T-helper 1 cell treated with Interleukin-12 subunit alpha and Interleukin-12 subunit beta and Interleukin-4 antibody, amounts not matched to agents 30 μg/mL and 1 μg/mL, for 36 hours (primary cell): ENCODE results near the gene LRP1.

Source experiments
- H3K27ac Mint-ChIP-seq: one replicate; pipeline ENCODE4 v1.8.0; 2021; ENCODE audit warnings: mild to moderate bottlenecking, mixed read lengths
- H3K27me3 Mint-ChIP-seq: one replicate; pipeline ENCODE4 v1.8.0; 2021; ENCODE audit warnings: low read depth, mixed read lengths
- H3K36me3 Mint-ChIP-seq: one replicate; pipeline ENCODE4 v1.8.0; 2021; ENCODE audit warnings: low read depth, mixed read lengths
- H3K4me1 Mint-ChIP-seq: one replicate; pipeline ENCODE4 v1.8.0; 2021; ENCODE audit warnings: low read depth, mixed read lengths
- H3K4me3 Mint-ChIP-seq: one replicate; pipeline ENCODE4 v1.8.0; 2021; ENCODE audit warnings: mild to moderate bottlenecking, moderate library complexity, mixed read lengths
- H3K9me3 Mint-ChIP-seq: one replicate; pipeline ENCODE4 v1.8.0; 2021; ENCODE audit warnings: mixed read lengths

The LRP1 gene

GRCh38 chr12:57158665-57159064 lies 30.4 kb downstream of the LRP1 start:
- H3K4me3 Mint-ChIP-seq = no peak overlapping the region
- peaks cover 4% of the 10 kb centered on the region for H3K27me3 Mint-ChIP-seq

DNA sequence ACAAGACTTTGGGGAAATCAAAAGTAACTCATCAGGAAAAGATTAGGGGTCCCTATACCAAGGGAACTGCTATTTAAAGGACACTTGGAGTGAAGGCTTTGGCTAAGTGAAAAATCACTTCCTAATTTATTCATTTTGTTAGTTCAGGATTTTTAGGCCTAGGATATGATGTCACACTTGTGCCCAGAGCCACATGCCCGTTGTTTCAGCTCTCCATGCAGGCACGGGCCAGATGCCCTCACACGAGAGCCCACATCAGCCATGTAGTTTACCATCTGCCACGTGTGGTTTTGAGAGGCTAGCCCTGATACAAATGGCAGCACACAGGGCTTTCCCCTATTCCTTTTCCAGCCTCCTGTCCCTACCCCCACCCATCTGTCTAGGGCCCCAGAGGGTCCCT lies 31.0 kb downstream of the LRP1 start:
- Mint-ChIP-seq H3K4me1 (peaks cover 2% of the 10 kb centered on the region), H3K36me3 (no peaks in the 10 kb centered on the region), H3K27ac (no peak overlapping the region), H3K9me3 (no peaks in the 10 kb centered on the region), H3K27me3 (peaks cover 4% of the 10 kb centered on the region), H3K4me3 (no peak overlapping the region)

More at GRCh38 chr12:57158665-57159064, 30.4 kb downstream of the LRP1 start:
- Mint-ChIP-seq H3K27ac (no peak overlapping the region), H3K36me3 (no peaks in the 10 kb centered on the region), H3K4me1 (peaks cover 2% of the 10 kb centered on the region), H3K9me3 (no peaks in the 10 kb centered on the region)

DNA sequence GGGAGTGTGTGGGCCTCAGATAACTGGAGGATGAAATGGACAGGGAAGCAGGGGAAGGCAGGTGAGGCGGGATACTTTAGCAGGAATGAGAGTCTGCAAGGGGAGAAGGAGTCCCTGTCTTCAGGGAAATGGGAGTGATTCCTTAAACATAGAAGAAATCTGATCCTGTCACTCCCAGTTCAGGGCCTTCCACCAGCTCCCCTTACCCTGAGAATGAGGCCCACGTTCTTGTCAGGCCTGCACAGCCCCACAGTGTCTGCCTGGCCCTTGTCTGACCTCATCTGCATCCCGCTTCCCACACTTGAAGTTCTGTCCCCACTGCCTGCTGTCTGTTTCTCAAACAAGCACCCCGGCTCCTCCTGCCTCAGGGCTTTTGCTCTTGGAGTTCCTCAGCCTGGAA lies 31.8 kb downstream of the LRP1 start:
- Mint-ChIP-seq H3K4me1 (peaks cover 2% of the 10 kb centered on the region), H3K9me3 (no peaks in the 10 kb centered on the region), H3K36me3 (no peaks in the 10 kb centered on the region), H3K27me3 (peaks cover 4% of the 10 kb centered on the region), H3K27ac (no peak overlapping the region), H3K4me3 (no peak overlapping the region)

GRCh38 chr12:57160741-57161140 lies 32.5 kb downstream of the LRP1 start:
- Mint-ChIP-seq H3K27ac (no peak overlapping the region), H3K4me1 (peaks cover 2% of the 10 kb centered on the region), H3K27me3 (no peaks in the 10 kb centered on the region), H3K9me3 (no peaks in the 10 kb centered on the region), H3K4me3 (no peak overlapping the region), H3K36me3 (no peaks in the 10 kb centered on the region)

- H3K27me3 Mint-ChIP-seq = no peaks in the 10 kb centered on the region
- no peak overlapping the region for H3K4me3 Mint-ChIP-seq
- H3K27ac Mint-ChIP-seq = no peak overlapping the region
- no peaks in the 10 kb centered on the region for H3K36me3 Mint-ChIP-seq
- no peaks in the 10 kb centered on the region for H3K9me3 Mint-ChIP-seq
- H3K4me1 Mint-ChIP-seq = peaks cover 5% of the 10 kb centered on the region
Observed at GRCh38 chr12:57161491-57161890, 33.2 kb downstream of the LRP1 start.

DNA sequence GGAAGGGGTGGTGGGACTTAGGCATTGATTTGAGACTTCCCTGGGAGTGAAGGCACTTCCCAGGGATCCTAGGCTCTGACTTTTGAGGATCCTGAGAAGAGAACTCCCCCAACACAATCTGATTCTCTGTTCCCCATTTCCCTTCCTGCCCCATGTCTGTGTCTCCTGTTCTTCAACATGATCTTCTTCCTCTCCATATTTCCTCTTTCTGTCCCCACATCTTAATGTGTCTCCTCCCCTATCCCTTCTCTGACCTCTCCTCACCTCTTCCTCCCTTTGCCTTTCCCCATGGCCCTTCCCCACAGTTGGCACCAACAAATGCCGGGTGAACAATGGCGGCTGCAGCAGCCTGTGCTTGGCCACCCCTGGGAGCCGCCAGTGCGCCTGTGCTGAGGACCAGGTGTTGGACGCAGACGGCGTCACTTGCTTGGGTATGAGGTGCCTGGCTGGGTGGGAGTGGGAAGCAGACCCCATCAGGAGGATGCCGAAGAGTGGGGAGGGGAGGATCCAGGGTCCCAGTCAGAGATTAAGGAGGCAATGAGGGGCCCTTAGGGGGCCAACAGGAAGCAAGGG lies 34.4 kb downstream of the LRP1 start:
- Mint-ChIP-seq H3K36me3 (no peaks in the 10 kb centered on the region), H3K27ac (no peak overlapping the region), H3K9me3 (no peaks in the 10 kb centered on the region), H3K4me3 (no peak overlapping the region), H3K27me3 (no peaks in the 10 kb centered on the region), H3K4me1 (peaks cover 5% of the 10 kb centered on the region)

DNA sequence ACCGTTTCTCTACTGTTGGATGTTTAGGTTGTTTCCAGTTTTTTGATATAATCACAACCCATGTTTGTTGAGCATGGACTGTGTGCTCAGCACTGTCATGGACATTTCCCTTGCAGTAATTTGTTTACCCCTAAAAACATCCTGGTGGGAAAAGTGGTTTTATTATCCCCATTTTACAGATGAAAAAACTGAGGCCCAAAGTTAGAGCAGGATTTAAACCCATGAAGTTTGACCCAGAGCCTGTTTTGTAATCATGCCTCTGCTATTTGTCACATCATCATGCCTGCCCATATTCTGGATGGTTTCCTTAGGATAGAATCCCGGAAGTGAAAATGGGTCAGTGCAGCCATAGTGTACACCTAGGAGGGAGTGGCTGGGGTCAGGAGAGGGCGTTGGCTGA lies 36.2 kb downstream of the LRP1 start:
- no peaks in the 10 kb centered on the region for H3K9me3 Mint-ChIP-seq
- no peak overlapping the region for H3K4me3 Mint-ChIP-seq
- H3K36me3 Mint-ChIP-seq = no peaks in the 10 kb centered on the region
- peaks cover 5% of the 10 kb centered on the region for H3K4me1 Mint-ChIP-seq
- H3K27ac Mint-ChIP-seq = no peak overlapping the region
- H3K27me3 Mint-ChIP-seq = no peaks in the 10 kb centered on the region

DNA sequence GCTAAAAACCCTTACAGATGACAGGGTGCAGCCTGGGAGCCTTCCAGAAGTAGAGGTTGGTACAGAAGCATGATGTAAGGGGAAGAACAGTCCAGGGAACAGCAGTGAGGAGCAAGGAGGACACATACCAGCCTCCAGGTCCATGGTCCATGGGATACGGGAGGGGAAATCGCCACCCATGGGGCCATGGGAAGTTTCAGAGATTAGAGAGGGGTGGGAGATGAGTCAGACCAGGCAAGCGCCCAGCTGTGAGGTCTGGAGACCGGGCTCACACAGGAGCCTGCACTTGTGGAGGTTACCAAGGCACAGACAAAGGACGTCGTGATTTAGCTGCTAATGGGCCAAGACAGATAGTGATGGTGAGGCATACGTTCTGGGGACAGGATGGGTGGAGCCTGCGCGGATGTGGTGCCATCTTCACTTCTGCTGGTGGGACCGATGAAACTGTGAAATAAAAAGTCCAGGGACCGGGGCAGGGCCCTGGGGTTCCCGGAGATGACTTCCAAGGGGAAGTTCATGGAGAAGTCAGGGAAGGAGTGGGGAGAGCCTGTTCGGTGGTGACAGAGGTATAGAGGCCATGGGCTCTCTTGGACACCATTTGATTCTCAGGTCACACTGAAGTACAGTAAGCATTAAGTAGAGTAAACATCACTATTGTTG lies 36.8 kb downstream of the LRP1 start:
- Mint-ChIP-seq H3K9me3 (no peaks in the 10 kb centered on the region), H3K4me1 (peaks cover 5% of the 10 kb centered on the region), H3K36me3 (no peaks in the 10 kb centered on the region), H3K4me3 (no peak overlapping the region), H3K27me3 (no peaks in the 10 kb centered on the region), H3K27ac (no peak overlapping the region)

- H3K36me3 Mint-ChIP-seq = no peaks in the 10 kb centered on the region
- H3K4me1 Mint-ChIP-seq = peaks cover 5% of the 10 kb centered on the region
- no peak overlapping the region for H3K27ac Mint-ChIP-seq
- no peak overlapping the region for H3K4me3 Mint-ChIP-seq
- no peaks in the 10 kb centered on the region for H3K9me3 Mint-ChIP-seq
- H3K27me3 Mint-ChIP-seq = no peaks in the 10 kb centered on the region
Observed at GRCh38 chr12:57165741-57166140, 37.5 kb downstream of the LRP1 start.

GRCh38 chr12:57166971-57167371 lies 38.7 kb downstream of the LRP1 start:
- H3K9me3 Mint-ChIP-seq = no peaks in the 10 kb centered on the region
- H3K27ac Mint-ChIP-seq = no peak overlapping the region

GRCh38 chr12:57168058-57168457 lies 39.8 kb downstream of the LRP1 start:
- peaks cover 8% of the 10 kb centered on the region for H3K27me3 Mint-ChIP-seq
- peaks cover 6% of the 10 kb centered on the region for H3K4me1 Mint-ChIP-seq
- H3K9me3 Mint-ChIP-seq = no peaks in the 10 kb centered on the region
- no peaks in the 10 kb centered on the region for H3K36me3 Mint-ChIP-seq
- no peak overlapping the region for H3K4me3 Mint-ChIP-seq
- no peak overlapping the region for H3K27ac Mint-ChIP-seq

More at GRCh38 chr12:57166971-57167371, 38.7 kb downstream of the LRP1 start:
- Mint-ChIP-seq H3K4me3 (no peak overlapping the region), H3K27me3 (peaks cover 4% of the 10 kb centered on the region), H3K36me3 (no peaks in the 10 kb centered on the region), H3K4me1 (peaks cover 5% of the 10 kb centered on the region)

GRCh38 chr12:57169046-57169795 lies 40.9 kb downstream of the LRP1 start:
- H3K27me3 Mint-ChIP-seq = peaks cover 9% of the 10 kb centered on the region
- H3K4me1 Mint-ChIP-seq = peaks cover 6% of the 10 kb centered on the region
- no peak overlapping the region for H3K4me3 Mint-ChIP-seq
- H3K36me3 Mint-ChIP-seq = no peaks in the 10 kb centered on the region
- no peak overlapping the region for H3K27ac Mint-ChIP-seq
- H3K9me3 Mint-ChIP-seq = no peaks in the 10 kb centered on the region

DNA sequence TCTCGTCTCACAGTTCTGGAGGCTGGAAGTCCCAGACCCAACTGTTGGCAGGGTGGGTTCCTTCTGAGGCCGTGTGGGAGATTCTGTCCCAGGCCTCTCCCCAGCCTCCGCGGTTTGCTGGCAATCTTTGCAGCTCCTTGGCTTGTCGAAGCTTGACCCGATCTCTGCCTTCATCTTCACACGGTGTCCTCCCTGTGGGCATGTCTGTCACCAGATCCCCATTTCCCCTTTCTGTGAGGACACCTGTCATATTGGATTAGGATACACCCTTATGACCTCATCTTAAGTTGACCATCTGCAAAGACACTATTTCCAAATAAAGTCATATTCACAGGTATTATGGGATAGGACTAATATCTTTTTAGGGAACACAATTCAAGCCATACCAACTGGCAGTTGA lies 41.7 kb downstream of the LRP1 start:
- H3K36me3 Mint-ChIP-seq = no peaks in the 10 kb centered on the region
- H3K27me3 Mint-ChIP-seq = peaks cover 9% of the 10 kb centered on the region

DNA sequence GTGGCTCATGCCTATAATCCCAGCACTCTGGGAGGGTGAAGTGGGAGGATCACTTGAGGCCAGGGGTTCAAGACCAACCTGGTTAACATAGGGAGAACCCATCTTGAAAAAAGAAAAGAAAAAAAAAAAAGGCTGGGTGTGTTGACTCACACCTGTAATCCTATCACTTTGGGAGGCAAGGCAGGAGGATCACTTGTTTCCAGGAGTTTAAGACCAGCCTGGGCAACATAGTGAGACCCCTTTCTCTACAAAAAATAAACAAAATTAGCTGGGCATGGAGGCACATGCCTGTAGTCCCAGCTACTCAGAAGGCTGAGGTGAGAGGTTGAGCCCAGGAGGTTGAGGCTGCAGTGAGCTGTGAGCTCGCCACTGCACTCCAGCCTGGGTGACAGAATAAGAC lies 42.1 kb downstream of the LRP1 start:
- no peaks in the 10 kb centered on the region for H3K9me3 Mint-ChIP-seq
- no peaks in the 10 kb centered on the region for H3K36me3 Mint-ChIP-seq
- H3K4me3 Mint-ChIP-seq = no peak overlapping the region
- H3K27me3 Mint-ChIP-seq = peaks cover 9% of the 10 kb centered on the region
- H3K4me1 Mint-ChIP-seq = peaks cover 6% of the 10 kb centered on the region
- H3K27ac Mint-ChIP-seq = no peak overlapping the region

More for the DNA sequence above, 41.7 kb downstream of the LRP1 start:
- Mint-ChIP-seq H3K4me3 (no peak overlapping the region), H3K27ac (no peak overlapping the region), H3K9me3 (no peaks in the 10 kb centered on the region), H3K4me1 (peaks cover 6% of the 10 kb centered on the region)

- no peaks in the 10 kb centered on the region for H3K9me3 Mint-ChIP-seq
- H3K36me3 Mint-ChIP-seq = no peaks in the 10 kb centered on the region
- H3K27ac Mint-ChIP-seq = no peak overlapping the region
- H3K4me1 Mint-ChIP-seq = peaks cover 6% of the 10 kb centered on the region
- peaks cover 9% of the 10 kb centered on the region for H3K27me3 Mint-ChIP-seq
- H3K4me3 Mint-ChIP-seq = no peak overlapping the region
Observed at GRCh38 chr12:57170927-57171326, 42.6 kb downstream of the LRP1 start.
